OCI-LY3 (cell line): ENCODE data around the gene CEP76.

ENCODE experiments used
- H2AFZ ChIP-seq: fragments of 200-600, 300-600 bp; shearing (Covaris generic); 2 replicates; pipeline ENCODE4 v1.6.0; 2014; ENCODE audit warnings: antibody characterized with exemption, low read depth, low read length
- H3K27ac ChIP-seq: fragments of 200-600, 300-600 bp; sonication (generic); 2 replicates; pipeline ENCODE4 v1.5.1; 2014; ENCODE audit warnings: mild to moderate bottlenecking, low read length, moderate library complexity, mixed read lengths
- H3K27me3 ChIP-seq: fragments of 200-600, 300-600 bp; sonication (generic); 2 replicates; pipeline ENCODE4 v1.6.1; 2014; ENCODE audit warnings: low read depth, low read length, mixed read lengths
- H3K36me3 ChIP-seq: fragments of 200-600, 300-600 bp; sonication (generic); replicated peaks from 2 replicates; pipeline ENCODE3; 2014; ENCODE audit warnings: low read depth, low read length, mixed read lengths
- H3K4me1 ChIP-seq: fragments of 300-600, 200-600 bp; sonication (generic); 2 replicates; pipeline ENCODE4 v1.6.1; 2014; ENCODE audit warnings: low read length, mixed read lengths
- H3K4me2 ChIP-seq: fragments of 200-600, 300-600 bp; sonication (generic); 2 replicates; pipeline ENCODE4 v1.6.1; 2014; ENCODE audit warnings: low read length, mixed read lengths
- H3K4me3 ChIP-seq: fragments of 300-600, 200-600 bp; sonication (generic); 2 replicates; pipeline ENCODE4 v1.5.1; 2014; ENCODE audit warnings: antibody characterized with exemption, mild to moderate bottlenecking, low read length, moderate library complexity
- H3K79me2 ChIP-seq: fragments of 300-600, 200-600 bp; shearing (Covaris generic); 2 replicates; pipeline ENCODE4 v1.6.1; 2014; ENCODE audit warnings: mild to moderate bottlenecking, low read length, mixed read lengths
- H3K9ac ChIP-seq: fragments of 300-600, 200-600 bp; shearing (Covaris generic); 2 replicates; pipeline ENCODE4 v1.6.0; 2014; ENCODE audit warnings: mild to moderate bottlenecking, low read length, moderate library complexity
- H3K9me3 ChIP-seq: fragments of 200-600, 300-600 bp; shearing (Covaris generic); 2 replicates; pipeline ENCODE4 v1.6.1; 2014; ENCODE audit warnings: low read length, mixed read lengths; ENCODE audit not compliant: insufficient read depth
- H4K20me1 ChIP-seq: fragments of 200-600, 300-600 bp; sonication (generic); 2 replicates; pipeline ENCODE4 v1.6.1; 2016; ENCODE audit warnings: low read length, mixed read lengths; ENCODE audit not compliant: insufficient read depth
- EZH2phosphoT487 ChIP-seq: fragments of 200-600 bp; shearing (Covaris generic); IDR thresholded peaks from 2 replicates; pipeline ENCODE4 v1.6.1; 2018; ENCODE audit warnings: antibody characterized with exemption, mixed run types, low read depth
- TF ChIP-seq, protein P1 (sequence below): fragments of 200-600, 300-600 bp; sonication (generic); IDR thresholded peaks from 2 replicates; pipeline ENCODE4 v1.5.1; 2014; ENCODE audit warnings: antibody characterized with exemption, low read length, low read depth

The CEP76 gene

DNA sequence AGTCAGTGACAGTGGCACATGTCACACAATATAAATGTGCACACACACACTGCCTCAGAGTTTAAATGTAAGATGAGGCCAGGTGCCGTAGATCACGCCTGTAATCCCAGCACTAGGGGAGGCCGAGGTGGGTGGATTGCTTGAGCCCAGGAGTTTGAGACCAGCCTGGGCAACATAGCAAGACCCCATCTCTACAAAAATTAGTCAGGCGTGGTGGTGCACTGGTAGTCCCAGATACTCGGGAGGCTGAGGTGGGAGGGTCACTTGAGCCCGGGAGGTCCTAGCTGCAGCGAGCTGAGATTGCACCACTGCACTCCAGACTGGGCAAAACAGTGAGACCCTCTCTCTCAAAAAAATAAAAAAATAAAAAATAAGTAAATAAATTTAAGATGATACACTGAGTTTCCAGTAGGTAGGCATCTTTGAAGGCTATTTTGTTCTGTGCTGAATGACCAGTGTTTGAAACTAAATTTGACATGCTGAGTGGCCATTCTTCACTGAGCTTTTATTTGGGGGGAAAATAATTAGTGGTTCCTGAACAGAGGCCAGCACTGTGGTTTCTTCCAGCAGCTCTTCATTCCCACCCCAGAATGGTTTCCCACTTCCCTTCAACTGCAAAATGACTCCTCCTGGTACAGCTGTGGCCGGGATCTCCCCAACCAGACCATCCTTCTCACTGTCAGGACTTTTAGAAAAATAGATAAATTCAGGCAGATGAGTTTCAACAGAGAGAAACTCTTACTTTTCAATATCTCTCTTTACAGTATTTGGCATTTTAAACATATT is 45.2 kb upstream of the CEP76 start:
- H3K4me3 ChIP-seq: no peak overlapping the region
- no peak overlapping the region for H3K9ac ChIP-seq
- no peaks in the 10 kb centered on the region for H3K27me3 ChIP-seq
- H2AFZ ChIP-seq: no peak overlapping the region
- H3K9me3 ChIP-seq: no peaks in the 10 kb centered on the region
- no peaks in the 10 kb centered on the region for H4K20me1 ChIP-seq
- no peaks in the 10 kb centered on the region for H3K79me2 ChIP-seq
- H3K4me1 ChIP-seq: peaks cover 3% of the 10 kb centered on the region; the same call in 1 of the 2 replicates
- no peak overlapping the region for H3K27ac ChIP-seq
- H3K4me2 ChIP-seq: no peak overlapping the region
- no peak for TF ChIP-seq EZH2phosphoT487
- TF ChIP-seq, protein P1, sequence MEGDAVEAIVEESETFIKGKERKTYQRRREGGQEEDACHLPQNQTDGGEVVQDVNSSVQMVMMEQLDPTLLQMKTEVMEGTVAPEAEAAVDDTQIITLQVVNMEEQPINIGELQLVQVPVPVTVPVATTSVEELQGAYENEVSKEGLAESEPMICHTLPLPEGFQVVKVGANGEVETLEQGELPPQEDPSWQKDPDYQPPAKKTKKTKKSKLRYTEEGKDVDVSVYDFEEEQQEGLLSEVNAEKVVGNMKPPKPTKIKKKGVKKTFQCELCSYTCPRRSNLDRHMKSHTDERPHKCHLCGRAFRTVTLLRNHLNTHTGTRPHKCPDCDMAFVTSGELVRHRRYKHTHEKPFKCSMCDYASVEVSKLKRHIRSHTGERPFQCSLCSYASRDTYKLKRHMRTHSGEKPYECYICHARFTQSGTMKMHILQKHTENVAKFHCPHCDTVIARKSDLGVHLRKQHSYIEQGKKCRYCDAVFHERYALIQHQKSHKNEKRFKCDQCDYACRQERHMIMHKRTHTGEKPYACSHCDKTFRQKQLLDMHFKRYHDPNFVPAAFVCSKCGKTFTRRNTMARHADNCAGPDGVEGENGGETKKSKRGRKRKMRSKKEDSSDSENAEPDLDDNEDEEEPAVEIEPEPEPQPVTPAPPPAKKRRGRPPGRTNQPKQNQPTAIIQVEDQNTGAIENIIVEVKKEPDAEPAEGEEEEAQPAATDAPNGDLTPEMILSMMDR: no peak
- H3K36me3 ChIP-seq: no peaks in the 10 kb centered on the region

DNA sequence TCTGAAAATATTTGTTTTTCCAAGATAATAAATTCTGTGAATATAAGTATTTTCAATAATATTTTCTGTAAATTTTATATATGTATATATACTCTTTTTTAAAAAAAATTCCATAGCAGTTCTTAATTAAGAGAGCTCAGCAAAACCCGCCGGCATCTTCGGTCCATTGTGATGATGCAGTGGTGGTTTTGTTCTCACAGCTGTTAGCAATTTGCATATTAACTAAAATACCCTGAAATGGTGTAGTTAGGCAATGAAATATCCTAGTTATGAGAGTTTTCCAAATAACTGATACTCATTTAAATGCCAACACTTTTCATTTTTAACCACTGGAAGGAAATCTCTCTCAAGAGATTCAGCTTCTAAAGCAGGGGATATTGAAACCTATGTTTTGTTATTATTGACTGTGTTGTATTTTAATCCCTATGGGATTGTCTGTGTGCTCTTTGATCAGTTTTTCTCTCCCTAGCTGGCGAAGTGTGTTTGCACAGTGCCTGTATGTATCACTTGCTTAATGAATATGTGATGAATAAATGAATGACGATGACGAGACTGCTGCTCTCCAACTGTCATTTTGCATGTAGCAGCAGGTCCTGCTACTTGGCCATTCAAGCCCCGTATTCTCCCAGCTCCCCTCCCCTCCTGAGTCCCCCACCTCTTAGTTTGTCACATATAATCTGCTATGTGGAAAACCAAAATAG is 42.7 kb upstream of the CEP76 start:
- Histone ChIP-seq H4K20me1 (no peaks in the 10 kb centered on the region), H3K9ac (no peak overlapping the region), H3K9me3 (no peaks in the 10 kb centered on the region), H3K79me2 (no peaks in the 10 kb centered on the region), H3K4me1 (peaks cover 3% of the 10 kb centered on the region; the same call in 1 of the 2 replicates), H3K27ac (no peak overlapping the region), H3K4me2 (peak overlapping the region; percentile 5; the same call in 1 of the 2 replicates), H3K4me3 (no peak overlapping the region), H3K27me3 (no peaks in the 10 kb centered on the region), H2AFZ (no peak overlapping the region), H3K36me3 (no peaks in the 10 kb centered on the region)
- no peak for TF ChIP-seq EZH2phosphoT487
- TF ChIP-seq, protein P1: no peak

DNA sequence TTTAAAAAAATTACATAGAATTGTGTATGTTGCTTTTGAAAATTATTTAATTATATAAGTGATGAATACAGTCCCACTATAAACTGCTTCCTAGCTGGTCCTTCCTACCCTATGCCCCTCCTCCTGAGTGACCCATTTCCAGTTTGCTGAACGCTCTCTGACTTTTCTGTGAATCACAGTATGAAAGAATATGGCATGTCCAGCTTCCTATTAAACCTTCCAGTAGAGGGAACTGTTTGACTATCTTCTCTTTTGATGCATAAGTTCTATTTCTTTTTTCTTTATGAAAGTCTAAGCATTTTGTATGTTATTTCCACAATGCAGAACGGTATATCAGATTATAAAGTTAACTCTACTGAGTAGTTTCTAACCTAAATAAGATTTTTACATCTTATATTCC is 41.6 kb upstream of the CEP76 start:
- Histone ChIP-seq H3K4me2 (no peak overlapping the region), H3K4me1 (no peaks in the 10 kb centered on the region), H2AFZ (no peak overlapping the region), H3K36me3 (no peaks in the 10 kb centered on the region), H3K9me3 (no peaks in the 10 kb centered on the region), H3K4me3 (no peak overlapping the region), H3K9ac (no peak overlapping the region), H3K27me3 (no peaks in the 10 kb centered on the region), H4K20me1 (no peaks in the 10 kb centered on the region), H3K79me2 (no peaks in the 10 kb centered on the region), H3K27ac (no peak overlapping the region)
- TF ChIP-seq, protein P1: peak; percentile 78
- TF ChIP-seq EZH2phosphoT487: no peak

DNA sequence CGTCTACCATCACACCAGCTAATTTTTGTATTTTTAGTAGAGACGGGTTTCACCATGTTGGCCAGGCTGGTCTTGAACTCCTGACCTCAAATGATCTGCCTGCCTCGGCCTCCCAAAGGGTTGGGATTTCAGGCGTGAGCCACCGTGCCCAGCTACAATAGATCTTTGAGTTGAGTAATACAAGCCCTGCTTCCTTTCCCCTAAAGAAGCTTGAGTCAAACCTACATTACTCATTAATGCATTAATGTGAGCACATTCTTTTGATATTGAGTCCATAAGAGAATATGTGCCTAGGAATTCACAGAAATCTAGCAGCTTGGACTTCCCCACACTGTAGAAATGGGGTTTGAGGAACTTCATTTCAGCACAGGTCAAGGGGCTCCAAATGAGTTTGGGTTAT is 39.9 kb upstream of the CEP76 start:
- Histone ChIP-seq H2AFZ (no peak overlapping the region), H4K20me1 (no peaks in the 10 kb centered on the region), H3K4me3 (no peak overlapping the region), H3K9ac (no peak overlapping the region), H3K4me1 (no peaks in the 10 kb centered on the region), H3K79me2 (no peaks in the 10 kb centered on the region), H3K27ac (no peak overlapping the region), H3K9me3 (no peaks in the 10 kb centered on the region), H3K36me3 (no peaks in the 10 kb centered on the region), H3K27me3 (no peaks in the 10 kb centered on the region), H3K4me2 (no peak overlapping the region)
- no peak for TF ChIP-seq EZH2phosphoT487
- TF ChIP-seq, protein P1: no peak
